GM23338 (cell line): ENCODE results near the gene CRX.

Experiments
- CTCF ChIP-seq, 2 experiments: fragments of 200-600 bp in 1 of 2; sonication (generic) in 1 of 2; conservative IDR thresholded peaks; 2 replicates each; pipeline versions ENCODE4 v1.5.1 to v1.6.1; 2016 to 2017; ENCODE audit warnings: antibody characterized with exemption in 2 of 2, low read depth in 2 of 2, mild to moderate bottlenecking in 2 of 2, moderate library complexity in 1 of 2
- EZH2 ChIP-seq: fragments of 200-600 bp; sonication (generic); IDR thresholded peaks from one replicate; pipeline ENCODE4 v1.8.0; 2017; ENCODE audit warnings: antibody characterized with exemption, mild to moderate bottlenecking, low read depth; ENCODE audit not compliant: unreplicated experiment
- EZH2phosphoT487 ChIP-seq: fragments of 200-600 bp; sonication (generic); IDR thresholded peaks from one replicate; pipeline ENCODE4 v1.8.1; 2018; ENCODE audit warnings: antibody characterized with exemption; ENCODE audit not compliant: unreplicated experiment
- POLR2AphosphoS5 ChIP-seq: IDR thresholded peaks from 2 replicates; pipeline ENCODE4 v1.6.1; 2016; ENCODE audit warnings: antibody characterized with exemption, low read depth
- STAT1 ChIP-seq: IDR thresholded peaks from one replicate; pipeline ENCODE4 v1.6.1; 2016; ENCODE audit warnings: antibody characterized with exemption; ENCODE audit not compliant: unreplicated experiment

DNA sequence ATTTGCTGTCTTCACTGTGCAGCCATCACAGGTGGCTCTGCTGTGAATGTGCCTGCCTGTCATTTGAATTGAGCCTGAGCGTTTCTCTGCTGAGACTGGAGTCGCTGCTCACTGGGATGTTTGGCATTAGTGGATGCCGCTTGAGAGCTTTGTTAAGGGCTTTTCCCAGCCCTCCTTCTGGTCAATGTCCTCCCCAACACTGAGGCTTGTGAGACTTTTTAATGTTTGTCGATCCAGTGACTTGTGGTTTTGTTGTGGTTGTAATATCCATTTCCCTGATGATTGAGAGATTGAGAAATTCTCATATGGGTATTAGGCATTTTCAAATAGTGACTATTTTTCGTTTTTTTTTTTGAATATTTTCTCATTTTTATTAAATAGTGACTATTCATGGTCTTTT, 39.9 kb downstream of the CRX start:
- no peak for TF ChIP-seq CTCF (conservative IDR thresholded peaks at IDR 0.05; ENCODE audit: low read depth in 2 of 2)
- TF ChIP-seq EZH2phosphoT487, result no peak
- TF ChIP-seq POLR2AphosphoS5, result no peak
- TF ChIP-seq EZH2, result no peak
- no peak for TF ChIP-seq STAT1
